H9 (cell line): Measurements from ENCODE around the gene SPATS1. TPM values are rescaled to one million over a fixed set of nuclear protein-coding genes. Genes with fewer than 3 reads are reported as not detected.

Experiments used
- DNase-seq: peaks from one replicate; pipeline ENCODE4 v3.0.0-alpha.2; 2017
- H2AFZ ChIP-seq: one replicate; pipeline ENCODE4 v1.6.1; 2013; ENCODE audit warnings: mild to moderate bottlenecking, low read length, control low read depth, moderate library complexity
- H2AK5ac ChIP-seq: 2 replicates; pipeline ENCODE4 v1.6.1; 2013; ENCODE audit warnings: low read length, control low read depth, mixed read lengths; ENCODE audit not compliant: insufficient read length
- H2BK120ac ChIP-seq: one replicate; pipeline ENCODE4 v1.6.1; 2013; ENCODE audit warnings: low read depth, mild to moderate bottlenecking, low read length, control low read depth, inconsistent platforms; ENCODE audit not compliant: poor library complexity, severe bottlenecking
- H2BK12ac ChIP-seq: 2 replicates; pipeline ENCODE4 v1.6.1; 2013; ENCODE audit warnings: low read length, control low read depth, mixed read lengths, low read depth; ENCODE audit not compliant: insufficient read length
- H2BK15ac ChIP-seq: 2 replicates; pipeline ENCODE4 v1.6.1; 2013; ENCODE audit warnings: low read depth, low read length, control low read depth
- H2BK20ac ChIP-seq: one replicate; pipeline ENCODE4 v1.6.1; 2013; ENCODE audit warnings: low read depth, mild to moderate bottlenecking, low read length, control low read depth, inconsistent platforms; ENCODE audit not compliant: poor library complexity, severe bottlenecking
- H2BK5ac ChIP-seq: 2 replicates; pipeline ENCODE4 v1.6.1; 2013; ENCODE audit warnings: low read length, control low read depth, mixed read lengths; ENCODE audit not compliant: insufficient read length
- H3K14ac ChIP-seq: 2 replicates; pipeline ENCODE4 v1.6.1; 2013; ENCODE audit warnings: low read length, control low read depth; ENCODE audit not compliant: insufficient read depth
- H3K18ac ChIP-seq: 2 replicates; pipeline ENCODE4 v1.6.1; 2013; ENCODE audit warnings: low read depth, mild to moderate bottlenecking, mixed read lengths, low read length, control low read depth; ENCODE audit not compliant: insufficient read length
- H3K23ac ChIP-seq: 2 replicates; pipeline ENCODE4 v1.6.1; 2013; ENCODE audit warnings: low read length, control low read depth, mixed read lengths, low read depth; ENCODE audit not compliant: insufficient read length
- H3K23me2 ChIP-seq: 2 replicates; pipeline ENCODE4 v1.6.1; 2013; ENCODE audit warnings: low read depth, mild to moderate bottlenecking, mixed read lengths, low read length, control low read depth; ENCODE audit not compliant: insufficient read length, poor library complexity, severe bottlenecking
- H3K27ac ChIP-seq: 2 replicates; pipeline ENCODE4 v1.5.1; 2013; ENCODE audit warnings: low read length, control low read depth, mixed read lengths, low read depth; ENCODE audit not compliant: insufficient read length
- H3K27me3 ChIP-seq: 2 replicates; pipeline ENCODE4 v1.6.1; 2013; ENCODE audit warnings: low read length, control low read depth, inconsistent platforms; ENCODE audit not compliant: insufficient read depth
- H3K4ac ChIP-seq: 2 replicates; pipeline ENCODE4 v1.6.1; 2013; ENCODE audit warnings: low read depth, mild to moderate bottlenecking, control low read depth, inconsistent platforms, low read length, moderate library complexity
- H3K4me1 ChIP-seq: 2 replicates; pipeline ENCODE4 v1.6.1; 2013; ENCODE audit warnings: low read length, control low read depth, inconsistent platforms; ENCODE audit not compliant: insufficient read depth
- H3K4me2 ChIP-seq: 2 replicates; pipeline ENCODE4 v1.6.1; 2013; ENCODE audit warnings: low read length, control low read depth, mixed read lengths; ENCODE audit not compliant: insufficient read length, insufficient read depth
- H3K56ac ChIP-seq: 2 replicates; pipeline ENCODE4 v1.6.1; 2013; ENCODE audit warnings: low read depth, mild to moderate bottlenecking, mixed read lengths, low read length, control low read depth; ENCODE audit not compliant: insufficient read length
- H3K79me1 ChIP-seq: 2 replicates; pipeline ENCODE4 v1.6.1; 2013; ENCODE audit warnings: low read depth, mild to moderate bottlenecking, moderate library complexity, low read length, control low read depth, inconsistent platforms; ENCODE audit not compliant: insufficient read depth, poor library complexity, severe bottlenecking
- H3K79me2 ChIP-seq: 2 replicates; pipeline ENCODE4 v1.6.1; 2013; ENCODE audit warnings: low read length, control low read depth, inconsistent platforms; ENCODE audit not compliant: insufficient read depth
- H3K9ac ChIP-seq: 2 replicates; pipeline ENCODE4 v1.6.1; 2013; ENCODE audit warnings: low read length, control low read depth, mixed read lengths; ENCODE audit not compliant: insufficient read length; ENCODE audit errors: extremely low read depth
- H3K9me3 ChIP-seq: one replicate; pipeline ENCODE4 v1.6.1; 2013; ENCODE audit warnings: low read depth, low read length, inconsistent platforms; ENCODE audit not compliant: control insufficient read depth
- H3T11ph ChIP-seq: one replicate; pipeline ENCODE4 v1.6.1; 2013; ENCODE audit warnings: mild to moderate bottlenecking, low read length, control low read depth, inconsistent platforms
- H4K20me1 ChIP-seq: one replicate; pipeline ENCODE4 v1.6.1; 2013; ENCODE audit not compliant: control insufficient read depth, insufficient read length, insufficient read depth
- H4K5ac ChIP-seq: 2 replicates; pipeline ENCODE4 v1.6.1; 2013; ENCODE audit warnings: low read depth, mild to moderate bottlenecking, mixed read lengths, low read length, control low read depth; ENCODE audit not compliant: insufficient read length
- H4K8ac ChIP-seq: replicated peaks from 2 replicates; pipeline ENCODE4 v1.6.1; 2013; ENCODE audit warnings: low read length, control low read depth, mixed read lengths, low read depth; ENCODE audit not compliant: insufficient read length
- H4K91ac ChIP-seq: 2 replicates; pipeline ENCODE4 v1.6.1; 2013; ENCODE audit warnings: low read depth, mild to moderate bottlenecking, moderate library complexity, mixed read lengths, low read length, control low read depth; ENCODE audit not compliant: insufficient read length
- H3K27ac Mint-ChIP-seq, 3 experiments: 2 replicates in 2 of 3; 3 replicates in 1 of 3; pipeline ENCODE4 v1.8.0; 2020 to 2021; ENCODE audit warnings: mixed read lengths in 3 of 3, mild to moderate bottlenecking in 1 of 3, moderate library complexity in 1 of 3
- H3K27me3 Mint-ChIP-seq: 2 replicates; pipeline ENCODE4 v1.8.0; 2021; ENCODE audit warnings: low read depth, mild to moderate bottlenecking, moderate library complexity, mixed read lengths
- H3K36me3 Mint-ChIP-seq, 3 experiments: 2 replicates in 2 of 3; 3 replicates in 1 of 3; pipeline ENCODE4 v1.8.0; 2020 to 2021; ENCODE audit warnings: low read depth in 3 of 3, mixed read lengths in 3 of 3; ENCODE audit not compliant: insufficient read depth in 1 of 3
- H3K4me1 Mint-ChIP-seq, 2 experiments: 2 replicates each; pipeline ENCODE4 v1.8.0; 2020; ENCODE audit warnings: mixed read lengths in 2 of 2
- H3K4me3 Mint-ChIP-seq, 2 experiments: 2 replicates in 1 of 2; 3 replicates in 1 of 2; pipeline ENCODE4 v1.8.0; 2020 to 2021; ENCODE audit warnings: mild to moderate bottlenecking in 2 of 2, mixed read lengths in 2 of 2, moderate library complexity in 1 of 2
- H3K9me3 Mint-ChIP-seq, 2 experiments: 2 replicates in 1 of 2; 3 replicates in 1 of 2; pipeline ENCODE4 v1.8.0; 2020; ENCODE audit warnings: mild to moderate bottlenecking in 2 of 2, mixed read lengths in 2 of 2, moderate library complexity in 1 of 2
- WGBS: extraction: QIAGEN DNeasy Blood & Tissue Kit; methylation state at CpG from one replicate; pipeline ENCODE4 v1.1.7; 2013; ENCODE audit warnings: missing lambda C conversion rate, low lambda C conversion rate, mixed read lengths; ENCODE audit not compliant: insufficient read length; ENCODE audit errors: extremely low coverage; 5-methylcytosine and 5-hydroxymethylcytosine counted together
- total RNA-seq: library from RNA; stranded (reverse); gene quantifications from 2 replicates; pipeline ENCODE4 v1.2.1, GENCODE V29; 2021
- TF ChIP-seq, protein P1 (sequence below): fragments of 200-600 bp; sonication (generic); conservative IDR thresholded peaks from 3 replicates; pipeline ENCODE4 v1.8.0; 2021; ENCODE audit warnings: antibody characterized with exemption, mild to moderate bottlenecking

The SPATS1 gene
- total RNA-seq, 1 experiment from 2014 or later: not detected

DNA sequence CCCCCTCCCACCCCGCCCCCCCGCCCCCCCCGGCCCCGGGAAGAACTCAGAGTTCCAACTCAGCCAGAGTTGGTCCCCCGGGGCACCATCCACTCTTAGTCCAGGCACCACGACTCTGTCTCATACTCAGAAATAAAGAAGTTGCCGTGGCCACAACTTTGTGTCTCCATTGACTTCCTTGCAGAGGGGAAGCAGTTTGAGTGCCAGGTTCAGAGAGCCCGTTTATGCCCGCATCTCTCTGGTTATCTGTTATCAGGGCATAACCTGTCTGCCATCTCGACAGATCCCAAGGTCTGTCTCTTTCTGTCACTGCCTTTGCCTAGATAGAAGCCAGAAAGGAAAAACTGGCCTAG, 45.7 kb downstream of the SPATS1 start:
- WGBS: no CpG with 5 or more reads among the region's 10 CpGs

More for the DNA sequence above, 45.7 kb downstream of the SPATS1 start:
- H4K8ac ChIP-seq: no peak overlapping the region
- no peak overlapping the region for H2BK20ac ChIP-seq
- no peak overlapping the region for H4K5ac ChIP-seq
- no peaks in the 10 kb centered on the region for H3K9me3 Mint-ChIP-seq
- no peaks in the 10 kb centered on the region for H4K20me1 ChIP-seq
- peaks cover 23 to 29% of the 10 kb centered on the region in 2 experiments for H3K4me1 Mint-ChIP-seq
- H3K79me2 ChIP-seq: peaks cover 19% of the 10 kb centered on the region
- peaks cover 16% of the 10 kb centered on the region for H3K79me1 ChIP-seq
- peaks cover 10% of the 10 kb centered on the region for H3K23me2 ChIP-seq
- peak overlapping the region; percentile 94 for H3K9ac ChIP-seq
- H2BK5ac ChIP-seq: no peak overlapping the region
- H3K27me3 ChIP-seq: no peaks in the 10 kb centered on the region
- H3T11ph ChIP-seq: no peak overlapping the region
- peak overlapping the region; percentile 98 to 99 for H3K4me3 Mint-ChIP-seq
- no peaks in the 10 kb centered on the region for H3K27me3 Mint-ChIP-seq
- no peak overlapping the region for H2BK12ac ChIP-seq
- H4K91ac ChIP-seq: no peak overlapping the region
- no peak overlapping the region for H3K18ac ChIP-seq
- no peak overlapping the region for H2AFZ ChIP-seq
- no peak for DNase-seq
- no peak overlapping the region for H3K27ac ChIP-seq
- no peaks in the 10 kb centered on the region for H3K4me1 ChIP-seq
- no peak overlapping the region for H2AK5ac ChIP-seq
- H3K56ac ChIP-seq: no peak overlapping the region
- no peak overlapping the region for H3K4ac ChIP-seq
- TF ChIP-seq, protein P1, sequence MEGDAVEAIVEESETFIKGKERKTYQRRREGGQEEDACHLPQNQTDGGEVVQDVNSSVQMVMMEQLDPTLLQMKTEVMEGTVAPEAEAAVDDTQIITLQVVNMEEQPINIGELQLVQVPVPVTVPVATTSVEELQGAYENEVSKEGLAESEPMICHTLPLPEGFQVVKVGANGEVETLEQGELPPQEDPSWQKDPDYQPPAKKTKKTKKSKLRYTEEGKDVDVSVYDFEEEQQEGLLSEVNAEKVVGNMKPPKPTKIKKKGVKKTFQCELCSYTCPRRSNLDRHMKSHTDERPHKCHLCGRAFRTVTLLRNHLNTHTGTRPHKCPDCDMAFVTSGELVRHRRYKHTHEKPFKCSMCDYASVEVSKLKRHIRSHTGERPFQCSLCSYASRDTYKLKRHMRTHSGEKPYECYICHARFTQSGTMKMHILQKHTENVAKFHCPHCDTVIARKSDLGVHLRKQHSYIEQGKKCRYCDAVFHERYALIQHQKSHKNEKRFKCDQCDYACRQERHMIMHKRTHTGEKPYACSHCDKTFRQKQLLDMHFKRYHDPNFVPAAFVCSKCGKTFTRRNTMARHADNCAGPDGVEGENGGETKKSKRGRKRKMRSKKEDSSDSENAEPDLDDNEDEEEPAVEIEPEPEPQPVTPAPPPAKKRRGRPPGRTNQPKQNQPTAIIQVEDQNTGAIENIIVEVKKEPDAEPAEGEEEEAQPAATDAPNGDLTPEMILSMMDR: no peak
- no peak overlapping the region for H3K23ac ChIP-seq
- no peak overlapping the region for H2BK15ac ChIP-seq
- H3K27ac Mint-ChIP-seq: peak overlapping the region in 2 of 3 experiments; percentile 52 to 89; a peak in 3 of 7 replicates
- no peaks in the 10 kb centered on the region for H3K9me3 ChIP-seq
- H3K36me3 Mint-ChIP-seq: peaks cover 5 to 36% (median 31%) of the 10 kb centered on the region in 3 experiments; a peak in 6 of 7 replicates
- no peak overlapping the region for H2BK120ac ChIP-seq
- H3K4me2 ChIP-seq: peak overlapping the region; percentile 95
- no peak overlapping the region for H3K14ac ChIP-seq
